Vagina (tissue), 2 donors: ENCODE measurements around the gene ABAT. TPM values are rescaled to one million over a fixed set of nuclear protein-coding genes. Genes with fewer than 3 reads are reported as not detected.

Source experiments
- DNase-seq, 2 donors: peaks; one replicate each; pipeline ENCODE4 v3.0.0-alpha.2; 2017; ENCODE audit errors: extremely low spot score in 2 of 2
- H3K27ac ChIP-seq: fragments of 200-600 bp; sonication (generic); one replicate; pipeline ENCODE4 v1.5.1; 2019
- H3K27me3 ChIP-seq: fragments of 200-600 bp; sonication (generic); one replicate; pipeline ENCODE4 v1.5.1; 2019
- H3K36me3 ChIP-seq, 2 donors: fragments of 200-600 bp; sonication (generic); one replicate each; pipeline ENCODE4 v1.5.1; 2017 to 2019
- H3K4me1 ChIP-seq: fragments of 200-600 bp; sonication (generic); one replicate; pipeline ENCODE4 v1.5.1; 2019
- H3K4me3 ChIP-seq, 2 donors: fragments of 200-600 bp; sonication (generic); 1 replicate in 1 of 2; 2 replicates in 1 of 2; pipeline ENCODE4 v1.5.1; 2016 to 2019
- H3K9me3 ChIP-seq: fragments of 200-600 bp; sonication (generic); one replicate; pipeline ENCODE4 v1.5.1; 2019
- POLR2A ChIP-seq, 2 donors: fragments of 450-650 bp; IDR thresholded peaks; one replicate each; pipeline ENCODE4 v1.6.1; 2017; ENCODE audit warnings: antibody characterized with exemption in 2 of 2, mild to moderate bottlenecking in 2 of 2, moderate library complexity in 2 of 2
- POLR2AphosphoS5 ChIP-seq, 2 donors: sonication (generic); formaldehyde crosslinking; IDR thresholded peaks; one replicate each; pipeline ENCODE4 v1.9.0; 2017; ENCODE audit warnings: antibody characterized with exemption in 2 of 2, mild to moderate bottlenecking in 2 of 2, low read depth in 1 of 2; ENCODE audit not compliant: insufficient read depth in 1 of 2
- intact Hi-C: fragments of 100-400 bp; cut with DNase I; formaldehyde crosslinking; loops from one replicate; pipeline ENCODE4 v1.15.1; 2023
- total RNA-seq: library from RNA; depleted of rRNA; stranded (reverse); fragments of >200 nt; gene quantifications from one replicate; pipeline ENCODE4 v1.2.3, GENCODE V29; 2016
- TF ChIP-seq, protein P1 (sequence below), 3 experiments: fragments of 450-650 bp in 2 of 3; fragments of 200-600 bp in 1 of 3; sonication (generic) in 1 of 3; IDR thresholded peaks; one replicate each; pipeline ENCODE4 v1.5.1; 2017 to 2019; ENCODE audit warnings: antibody characterized with exemption in 3 of 3, mild to moderate bottlenecking in 2 of 3, moderate library complexity in 2 of 3

Gene ABAT
- total RNA-seq, 1 donor from 2014 or later: 3.9 TPM

DNA sequence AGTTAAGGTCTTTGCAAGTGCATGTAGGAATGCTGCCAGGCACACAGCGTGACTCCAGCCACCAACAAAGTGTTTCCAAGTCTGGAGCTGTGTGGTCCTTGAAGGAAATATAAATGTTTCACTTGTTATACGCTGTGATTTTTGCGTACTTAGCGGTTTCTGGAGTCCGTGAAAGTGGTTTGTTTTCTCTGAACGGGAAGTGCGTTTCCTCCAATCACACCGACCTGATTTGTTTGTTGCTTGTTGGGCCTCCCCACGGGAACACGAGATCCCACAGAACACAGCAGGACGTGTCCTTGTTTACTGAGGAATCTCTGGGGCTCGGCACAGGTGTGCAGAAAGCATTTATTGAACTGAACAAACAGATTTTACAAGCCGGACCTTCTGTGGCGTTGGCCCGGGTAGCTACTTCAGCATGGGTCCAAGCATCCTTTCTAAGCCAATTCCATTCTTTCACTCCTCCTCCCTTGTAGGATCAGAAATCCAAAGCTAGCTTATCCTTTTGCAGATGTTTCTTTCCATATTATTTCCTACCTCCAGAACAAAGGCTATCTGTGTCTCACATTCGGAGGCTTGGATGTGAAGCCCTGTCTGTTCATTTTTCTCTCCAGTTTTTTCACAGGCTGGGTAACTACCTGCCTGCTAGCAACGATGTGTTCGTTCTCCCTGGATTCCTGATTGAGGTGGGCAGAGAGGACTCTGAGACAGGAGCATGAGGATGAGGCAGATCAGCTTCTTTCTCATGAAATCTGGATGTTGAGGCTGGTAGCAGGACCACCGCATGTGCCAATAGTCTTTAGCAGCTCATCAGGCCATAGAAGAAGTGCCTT, 44.6 kb downstream of the ABAT start:
- Histone ChIP-seq H3K36me3 (no peaks in the 10 kb centered on the region), H3K4me1 (no peaks in the 10 kb centered on the region), H3K27ac (no peak overlapping the region), H3K27me3 (no peaks in the 10 kb centered on the region), H3K9me3 (no peaks in the 10 kb centered on the region), H3K4me3 (no peak overlapping the region)
- TF ChIP-seq POLR2A (IDR thresholded peaks at IDR 0.05): no peak
- TF ChIP-seq, protein P1, sequence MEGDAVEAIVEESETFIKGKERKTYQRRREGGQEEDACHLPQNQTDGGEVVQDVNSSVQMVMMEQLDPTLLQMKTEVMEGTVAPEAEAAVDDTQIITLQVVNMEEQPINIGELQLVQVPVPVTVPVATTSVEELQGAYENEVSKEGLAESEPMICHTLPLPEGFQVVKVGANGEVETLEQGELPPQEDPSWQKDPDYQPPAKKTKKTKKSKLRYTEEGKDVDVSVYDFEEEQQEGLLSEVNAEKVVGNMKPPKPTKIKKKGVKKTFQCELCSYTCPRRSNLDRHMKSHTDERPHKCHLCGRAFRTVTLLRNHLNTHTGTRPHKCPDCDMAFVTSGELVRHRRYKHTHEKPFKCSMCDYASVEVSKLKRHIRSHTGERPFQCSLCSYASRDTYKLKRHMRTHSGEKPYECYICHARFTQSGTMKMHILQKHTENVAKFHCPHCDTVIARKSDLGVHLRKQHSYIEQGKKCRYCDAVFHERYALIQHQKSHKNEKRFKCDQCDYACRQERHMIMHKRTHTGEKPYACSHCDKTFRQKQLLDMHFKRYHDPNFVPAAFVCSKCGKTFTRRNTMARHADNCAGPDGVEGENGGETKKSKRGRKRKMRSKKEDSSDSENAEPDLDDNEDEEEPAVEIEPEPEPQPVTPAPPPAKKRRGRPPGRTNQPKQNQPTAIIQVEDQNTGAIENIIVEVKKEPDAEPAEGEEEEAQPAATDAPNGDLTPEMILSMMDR (IDR thresholded peaks at IDR 0.05): no peak
- TF ChIP-seq POLR2AphosphoS5 (IDR thresholded peaks at IDR 0.05; ENCODE audit: insufficient read depth in 1 of 2, low read depth in 1 of 2): no peak
- intact Hi-C loops: no loop called here
- DNase-seq: no peak

DNA sequence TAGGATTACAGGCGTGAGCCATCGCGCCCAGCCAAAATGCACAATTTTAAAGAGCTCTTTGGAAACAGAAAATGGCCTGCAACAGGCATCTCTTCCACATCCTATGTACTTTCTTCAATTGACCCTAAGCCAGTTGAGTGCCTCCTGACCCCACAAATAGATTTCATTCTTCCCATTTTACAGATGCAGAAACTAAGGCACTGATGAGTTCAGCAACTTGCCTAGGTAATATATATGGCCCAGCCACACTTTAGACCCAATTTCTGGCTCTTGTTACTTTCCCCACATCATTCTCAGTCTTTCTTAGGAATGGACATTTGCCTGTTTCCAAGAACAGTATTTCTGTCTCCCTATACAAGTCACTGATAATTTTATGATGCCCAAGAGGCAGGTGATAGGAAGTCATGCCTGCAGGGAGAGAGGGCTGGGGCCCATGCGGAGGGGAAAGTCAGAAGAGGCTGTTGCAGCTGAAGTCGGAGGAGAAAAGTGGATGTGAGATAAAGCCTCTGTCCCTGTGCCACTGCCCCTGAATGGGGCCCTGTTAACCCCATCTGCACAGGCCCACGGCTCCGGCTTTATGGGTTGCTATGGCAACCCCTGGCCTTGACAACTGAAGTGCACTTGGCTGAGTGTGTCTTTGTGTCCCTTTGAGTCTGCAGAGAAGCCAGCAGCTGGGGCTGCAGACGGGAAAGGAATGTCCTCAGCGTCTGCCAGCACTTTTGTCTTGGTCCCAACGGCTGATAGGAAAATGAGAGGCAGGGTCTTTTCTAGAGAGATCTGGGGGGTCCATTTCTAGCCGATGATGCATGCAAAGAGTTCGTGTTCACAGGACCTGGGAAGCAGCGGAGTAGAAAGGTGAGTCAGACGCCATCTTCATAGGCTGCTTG, 45.9 kb downstream of the ABAT start:
- no peaks in the 10 kb centered on the region for H3K4me1 ChIP-seq
- H3K36me3 ChIP-seq: no peaks in the 10 kb centered on the region
- TF ChIP-seq POLR2A (IDR thresholded peaks at IDR 0.05): no peak
- TF ChIP-seq, protein P1 (IDR thresholded peaks at IDR 0.05): no peak
- no peak for DNase-seq
- H3K27ac ChIP-seq: no peak overlapping the region
- intact Hi-C loops: no loop called here
- no peaks in the 10 kb centered on the region for H3K27me3 ChIP-seq
- H3K4me3 ChIP-seq: no peak overlapping the region
- no peaks in the 10 kb centered on the region for H3K9me3 ChIP-seq

DNA sequence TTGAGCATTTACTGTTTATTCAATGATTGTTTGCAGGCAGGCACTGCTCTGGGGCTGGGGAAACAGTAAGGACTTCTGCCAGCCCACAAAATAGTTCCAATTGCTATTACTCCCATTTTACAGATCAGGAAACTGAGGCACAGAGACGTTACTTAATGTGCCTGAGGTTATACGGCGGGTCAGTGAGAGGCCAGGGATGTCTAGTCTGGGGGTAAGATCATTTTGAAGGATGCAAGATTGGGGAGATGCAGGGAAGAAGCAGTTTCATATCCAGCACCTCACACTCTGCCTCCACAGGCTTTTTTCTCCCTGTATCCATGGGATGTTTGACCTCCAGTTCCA, 46.5 kb downstream of the ABAT start:
- Histone ChIP-seq H3K4me3 (no peak overlapping the region), H3K27me3 (no peaks in the 10 kb centered on the region), H3K4me1 (no peaks in the 10 kb centered on the region), H3K9me3 (no peaks in the 10 kb centered on the region), H3K36me3 (no peaks in the 10 kb centered on the region), H3K27ac (no peak overlapping the region)
- no peak for DNase-seq
- TF ChIP-seq, protein P1 (IDR thresholded peaks at IDR 0.05): no peak
- no peak for TF ChIP-seq POLR2A (IDR thresholded peaks at IDR 0.05)
- TF ChIP-seq POLR2AphosphoS5 (IDR thresholded peaks at IDR 0.05; ENCODE audit: insufficient read depth in 1 of 2, low read depth in 1 of 2): no peak
- intact Hi-C loops: no loop called here

DNA sequence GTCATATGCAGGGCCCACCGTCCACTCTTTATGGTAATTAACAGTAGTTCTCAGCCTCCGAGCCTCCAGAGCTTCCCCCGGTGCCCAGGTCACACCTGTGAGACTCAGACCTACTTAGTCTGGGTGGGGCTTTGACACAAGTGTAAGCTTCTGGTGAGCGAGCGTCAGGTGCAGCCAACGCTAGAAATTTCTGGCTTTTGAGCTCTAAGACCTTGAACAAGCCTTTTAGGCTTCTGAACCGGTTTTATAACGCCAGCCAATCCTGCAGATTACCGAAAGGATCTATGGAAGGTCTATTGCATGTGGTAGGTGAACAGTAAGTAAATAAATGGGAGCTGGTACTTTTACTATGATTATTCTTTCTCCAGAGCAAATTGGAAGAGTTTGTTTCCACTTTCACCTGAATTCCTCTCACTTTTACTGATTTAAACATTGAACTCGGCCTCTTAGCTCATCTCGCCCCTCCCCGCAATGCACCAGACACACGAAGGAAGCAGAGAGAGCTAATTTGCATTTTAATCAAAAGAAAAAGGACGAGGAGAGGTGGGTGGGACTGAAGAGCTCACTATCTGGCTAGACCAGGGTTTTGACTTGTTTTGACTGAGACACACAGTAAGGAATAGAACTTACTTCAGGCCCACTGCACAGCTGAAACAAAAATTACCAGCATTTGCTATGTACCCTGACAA, 47.1 kb downstream of the ABAT start:
- TF ChIP-seq POLR2A (IDR thresholded peaks at IDR 0.05) (no peak), POLR2AphosphoS5 (IDR thresholded peaks at IDR 0.05; ENCODE audit: insufficient read depth in 1 of 2, low read depth in 1 of 2) (no peak)
- TF ChIP-seq, protein P1 (IDR thresholded peaks at IDR 0.05): no peak
- Histone ChIP-seq H3K9me3 (no peaks in the 10 kb centered on the region), H3K27ac (no peak overlapping the region)

More for the DNA sequence above, 47.1 kb downstream of the ABAT start:
- no peaks in the 10 kb centered on the region for H3K36me3 ChIP-seq
- no peaks in the 10 kb centered on the region for H3K4me1 ChIP-seq
- intact Hi-C loops: no loop called here
- H3K27me3 ChIP-seq: no peaks in the 10 kb centered on the region
- no peak for DNase-seq
- H3K4me3 ChIP-seq: no peak overlapping the region
